Amniotic epithelial cell (primary cell): Measurements from ENCODE around the gene TMEM117.
"Not testable (repeated sequence)": the region's sequence is repeated elsewhere in the genome, so short reads cannot be mapped to it uniquely, and the experiment has no call there.

Source experiments
- DNase-seq: peaks from one replicate; pipeline ENCODE4 v3.0.0-alpha.2; 2010; ENCODE audit warnings: low read depth

Gene TMEM117

GRCh38 chr12:44100264-44100663 lies 264.4 kb downstream of the TMEM117 start:
- no peak for DNase-seq

- no peak for DNase-seq
These were observed 265.6 kb downstream of the TMEM117 start for GRCh38 chr12:44101475-44101874.

GRCh38 chr12:44114906-44115305 lies 279.0 kb downstream of the TMEM117 start:
- no peak for DNase-seq

- no peak for DNase-seq
These were observed 281.5 kb downstream of the TMEM117 start for GRCh38 chr12:44117337-44117736.

- no peak for DNase-seq
These were observed 283.1 kb downstream of the TMEM117 start for GRCh38 chr12:44118946-44119345.

- DNase-seq: no peak
These were observed 290.9 kb downstream of the TMEM117 start for GRCh38 chr12:44126806-44127205.

- DNase-seq: no peak
These were observed 292.3 kb downstream of the TMEM117 start for GRCh38 chr12:44127966-44128710.

- DNase-seq: no peak
These were observed 307.3 kb downstream of the TMEM117 start for GRCh38 chr12:44143175-44143574.

- DNase-seq: no peak
These were observed 313.1 kb downstream of the TMEM117 start for GRCh38 chr12:44148936-44149335.

GRCh38 chr12:44154128-44154527 lies 318.2 kb downstream of the TMEM117 start:
- no peak for DNase-seq

- DNase-seq: no peak
These were observed 319.5 kb downstream of the TMEM117 start for GRCh38 chr12:44155358-44155757.

GRCh38 chr12:44157359-44157758 lies 321.5 kb downstream of the TMEM117 start:
- no peak for DNase-seq

GRCh38 chr12:44158746-44159145 lies 322.9 kb downstream of the TMEM117 start:
- DNase-seq: no peak

- DNase-seq: no peak
These were observed 323.3 kb downstream of the TMEM117 start for GRCh38 chr12:44159216-44159615.

GRCh38 chr12:44159862-44160261 lies 324.0 kb downstream of the TMEM117 start:
- DNase-seq: no peak

- DNase-seq: no peak
These were observed 327.1 kb downstream of the TMEM117 start for GRCh38 chr12:44162961-44163360.

- DNase-seq: no peak
These were observed 338.2 kb downstream of the TMEM117 start for GRCh38 chr12:44174053-44174452.

- no peak for DNase-seq
These were observed 348.8 kb downstream of the TMEM117 start for GRCh38 chr12:44184499-44185206.

GRCh38 chr12:44193281-44193680 lies 357.4 kb downstream of the TMEM117 start:
- DNase-seq: no peak

GRCh38 chr12:44195719-44196118 lies 359.8 kb downstream of the TMEM117 start:
- not testable (repeated sequence) for DNase-seq

GRCh38 chr12:44206045-44206444 lies 370.2 kb downstream of the TMEM117 start:
- no peak for DNase-seq

GRCh38 chr12:44217146-44217883 lies 381.4 kb downstream of the TMEM117 start:
- no peak for DNase-seq

- no peak for DNase-seq
These were observed 387.9 kb downstream of the TMEM117 start for GRCh38 chr12:44223736-44224135.
